Ureter (tissue), 1 donor: ENCODE data around the gene CYP2C8. TPM values are rescaled to one million over a fixed set of nuclear protein-coding genes. Genes with fewer than 3 reads are reported as not detected.
"Not testable (repeated sequence)": the region's sequence is repeated elsewhere in the genome, so short reads cannot be mapped to it uniquely, and the experiment has no call there.

Experiments used
- DNase-seq: peaks from one replicate; pipeline ENCODE4 v3.0.0-alpha.2; 2020; ENCODE audit warnings: low spot score
- total RNA-seq: library from RNA; stranded (reverse); gene quantifications from one replicate; pipeline ENCODE4 v1.2.4, GENCODE V29; 2023
- donor health status: DM: yes; HTN: yes; CAD: no.

The CYP2C8 gene
- total RNA-seq: 1.6 TPM

DNA sequence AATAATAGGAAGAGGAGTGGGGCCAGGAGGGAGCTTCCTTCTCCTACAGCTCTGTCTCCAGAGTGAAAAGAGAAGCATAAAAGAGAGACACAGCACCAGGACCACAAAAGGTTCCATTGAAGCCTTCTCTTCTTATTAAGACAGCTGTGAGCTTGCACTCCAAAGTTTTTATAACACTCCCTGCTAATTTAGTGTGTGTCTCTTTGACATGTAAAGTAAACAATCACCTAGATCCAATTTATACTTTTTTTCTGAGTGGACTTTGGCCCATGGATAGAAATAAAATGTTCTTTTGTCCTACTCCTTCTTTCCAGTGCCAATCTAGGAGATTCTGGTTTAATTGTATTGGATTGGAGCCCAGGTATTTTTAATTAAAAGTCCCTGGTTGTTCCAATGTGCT lies at the start of gene CYP2C8:
Gene CYP2C8 (minus strand): TSS at position 212 of the 400 bp plus-strand sequence. CDS start 95 bp downstream, at position 117.
- no peak for DNase-seq

GRCh38 chr10:95116869-95117269 lies 47.6 kb upstream of the CYP2C8 start:
- DNase-seq: no peak

GRCh38 chr10:95110823-95111222 lies 41.5 kb upstream of the CYP2C8 start:
- DNase-seq: not testable (repeated sequence)

- no peak for DNase-seq
Observed at GRCh38 chr10:95097805-95098204, 28.5 kb upstream of the CYP2C8 start.

- no peak for DNase-seq
Observed at GRCh38 chr10:95096143-95096542, 26.8 kb upstream of the CYP2C8 start.

GRCh38 chr10:95079626-95080025 lies 10.3 kb upstream of the CYP2C8 start:
- DNase-seq: not testable (repeated sequence)

DNA sequence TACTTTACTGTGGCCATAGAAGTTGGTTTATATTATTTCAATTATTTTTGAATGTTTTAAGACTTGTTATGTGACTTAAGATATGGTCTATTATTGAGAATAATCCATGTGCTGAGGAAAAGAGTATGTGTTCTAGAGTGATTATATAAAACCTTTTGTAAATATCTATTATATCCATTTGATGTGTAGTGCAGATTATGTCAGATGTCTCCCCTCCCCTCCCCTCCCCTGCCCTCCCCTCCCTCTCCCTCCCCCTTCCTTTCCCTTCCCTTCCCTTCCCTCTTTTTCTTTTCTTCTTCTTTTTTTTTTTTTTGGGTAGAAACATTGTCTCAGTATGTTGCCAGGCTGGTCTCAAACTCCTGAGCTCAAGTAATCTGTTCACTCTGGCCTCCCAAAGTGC lies 8.3 kb upstream of the CYP2C8 start:
- no peak for DNase-seq

DNA sequence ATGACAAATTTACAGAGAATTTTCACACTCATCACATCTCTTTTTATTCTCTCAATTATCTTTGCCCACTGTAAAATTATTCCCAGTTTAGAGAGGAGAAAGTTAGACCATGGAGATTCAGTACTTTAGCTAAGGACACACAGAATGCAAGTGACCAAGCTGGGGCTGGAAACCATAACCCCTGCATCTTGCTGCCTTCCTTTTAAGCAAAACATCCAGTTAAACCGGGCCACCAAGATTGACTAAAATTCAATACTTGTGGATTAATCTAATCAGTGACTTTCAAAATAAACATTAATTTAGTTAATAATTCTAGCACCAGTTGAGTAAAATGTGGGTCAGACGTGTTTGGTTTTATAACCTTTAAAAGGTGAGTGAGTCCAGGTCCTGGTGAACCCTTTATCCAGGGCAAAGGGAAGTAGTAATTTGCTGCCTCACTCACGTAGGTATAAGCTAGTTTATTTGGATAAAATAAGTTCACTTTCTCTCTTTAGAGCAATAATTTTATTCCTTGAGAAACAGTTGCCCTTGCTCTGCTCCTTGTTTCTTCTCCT lies 1.9 kb upstream of the CYP2C8 start:
- no peak for DNase-seq

- DNase-seq: not testable (repeated sequence)
Observed at GRCh38 chr10:95064125-95064524, 5.2 kb downstream of the CYP2C8 start.

- no peak for DNase-seq
Observed at GRCh38 chr10:95056744-95057363, 12.4 kb downstream of the CYP2C8 start.

- DNase-seq: no peak
Observed at GRCh38 chr10:95049919-95050318, 19.4 kb downstream of the CYP2C8 start.

GRCh38 chr10:95048206-95048605 lies 21.1 kb downstream of the CYP2C8 start:
- no peak for DNase-seq

- no peak for DNase-seq
Observed at GRCh38 chr10:95039281-95039680, 30.0 kb downstream of the CYP2C8 start.

- peak; percentile 43 for DNase-seq
Observed at GRCh38 chr10:95035332-95036295, 33.7 kb downstream of the CYP2C8 start.

DNA sequence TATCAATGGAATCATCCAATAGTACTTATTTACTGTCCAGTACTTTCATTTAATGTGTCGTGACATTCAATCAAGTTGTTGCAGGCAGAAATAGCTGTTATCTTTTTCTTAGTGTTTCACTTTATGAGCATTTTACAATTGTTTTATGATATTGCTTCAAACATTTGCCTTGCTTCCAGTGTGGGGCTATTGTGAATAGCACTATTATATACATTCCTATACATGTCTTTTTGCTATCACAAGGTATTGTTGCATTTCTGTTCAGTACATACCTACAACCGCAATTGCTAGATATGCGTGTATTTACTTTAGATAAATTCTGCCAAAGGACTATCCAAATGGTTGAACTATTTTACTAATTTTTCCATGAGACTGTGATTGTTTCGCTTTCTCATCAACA lies 34.9 kb downstream of the CYP2C8 start:
- no peak for DNase-seq

- DNase-seq: no peak
Observed at GRCh38 chr10:95031656-95032055, 37.6 kb downstream of the CYP2C8 start.

GRCh38 chr10:95026461-95026860 lies 42.8 kb downstream of the CYP2C8 start:
- no peak for DNase-seq

DNA sequence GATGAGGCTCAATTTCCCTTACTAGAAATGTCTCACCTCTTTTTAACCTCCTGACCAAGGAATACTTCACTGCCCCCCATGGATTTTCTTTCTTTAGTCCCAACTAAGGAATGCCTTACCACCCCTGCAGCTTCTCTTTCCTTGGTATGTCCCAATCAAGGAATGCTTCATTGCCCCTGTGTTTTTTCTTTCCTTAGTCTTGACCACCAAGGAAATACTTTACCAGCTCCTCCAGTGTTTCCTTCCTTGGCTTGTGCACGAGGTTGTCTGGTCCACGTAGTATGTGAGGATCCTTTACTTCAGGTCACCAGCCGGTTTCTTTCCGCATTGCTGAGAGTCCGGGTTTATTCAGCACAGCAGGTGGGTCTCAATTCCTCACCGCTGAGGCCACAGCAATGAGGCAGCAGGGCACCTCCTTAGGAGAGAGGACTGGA lies 71.5 kb downstream of the CYP2C8 start:
- no peak for DNase-seq

DNA sequence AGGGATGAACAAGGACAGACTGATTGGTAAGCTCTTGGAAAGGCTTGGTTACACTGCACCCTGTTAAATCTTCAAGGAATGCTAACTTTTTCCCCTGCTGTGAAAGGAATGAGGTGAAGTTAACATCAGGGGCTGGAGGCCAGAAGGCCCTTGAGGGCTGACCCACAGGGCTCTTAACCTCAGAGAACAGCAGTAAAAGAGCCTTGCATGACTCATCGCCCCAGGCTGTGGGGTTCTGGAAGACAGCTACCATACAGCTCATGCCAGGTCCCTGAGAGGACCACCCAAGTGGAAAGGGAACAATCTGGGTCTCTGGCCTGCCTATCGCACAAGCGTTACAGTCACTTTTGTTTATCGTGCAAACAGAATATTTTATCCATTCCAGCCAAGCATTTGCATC lies 76.5 kb downstream of the CYP2C8 start:
- no peak for DNase-seq

DNA sequence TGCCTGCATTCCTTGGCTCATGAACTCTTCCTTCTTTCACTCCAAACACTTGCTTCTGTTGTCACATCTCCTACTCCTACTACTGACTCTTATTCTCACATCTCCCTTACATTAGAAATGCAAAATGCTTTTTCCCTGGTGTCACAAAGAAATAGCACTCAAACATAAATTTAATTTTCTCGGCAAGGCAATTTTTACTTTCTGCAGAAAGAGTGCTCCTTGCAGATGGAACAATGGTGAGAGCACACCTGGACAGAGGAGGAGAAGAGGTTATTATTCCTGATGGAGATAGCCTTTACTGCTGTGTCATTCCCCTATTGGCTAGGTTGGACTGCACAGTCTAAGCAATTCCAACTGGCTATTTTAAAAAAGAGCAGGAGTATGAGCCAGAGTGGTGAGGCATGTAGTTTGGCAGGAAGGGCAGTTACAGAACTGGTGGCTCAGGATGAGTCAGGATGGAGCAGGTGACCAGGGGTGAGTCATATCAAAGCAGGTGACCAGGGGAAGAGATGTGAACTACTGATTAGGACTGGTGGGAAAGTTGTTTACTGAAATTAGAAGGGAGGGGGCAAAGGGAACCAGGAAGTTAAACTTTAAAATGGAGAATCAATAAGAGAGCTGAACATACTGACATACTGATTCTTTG lies 77.9 kb downstream of the CYP2C8 start:
- no peak for DNase-seq

- no peak for DNase-seq
Observed at GRCh38 chr10:94989192-94989591, 80.1 kb downstream of the CYP2C8 start.
